CD4-positive, alpha-beta T cell treated with Interleukin-4 for 4 hours (primary cell): ENCODE results near the gene KRT33B.

Experiments used
- DNase-seq: peaks from one replicate; pipeline ENCODE4 v3.0.0-alpha.2; 2020

The KRT33B gene

GRCh38 chr17:41322903-41323895, 46.4 kb downstream of the KRT33B start:
- no peak for DNase-seq

GRCh38 chr17:41322094-41322902, 47.3 kb downstream of the KRT33B start:
- DNase-seq, result peak; percentile 61

DNA sequence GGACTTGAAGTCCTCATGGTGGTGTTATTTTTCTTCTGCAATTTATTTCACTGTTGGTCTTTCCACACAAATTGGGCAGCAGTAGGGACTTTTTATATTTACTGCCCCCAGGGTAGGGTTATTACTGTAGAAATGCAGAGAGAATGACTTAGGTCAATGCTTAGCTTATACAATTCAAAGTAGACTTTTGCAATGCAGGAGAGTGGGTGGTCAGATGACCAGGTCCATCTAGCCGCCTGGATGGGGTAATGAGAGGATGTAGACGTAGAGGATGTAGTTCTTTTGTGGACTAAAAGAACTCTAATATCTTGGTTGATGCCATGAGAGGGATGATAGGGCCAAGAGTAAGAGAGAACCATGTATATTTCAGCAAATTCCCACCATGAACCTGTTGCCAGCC, 51.4 kb downstream of the KRT33B start:
- DNase-seq, result no peak

DNA sequence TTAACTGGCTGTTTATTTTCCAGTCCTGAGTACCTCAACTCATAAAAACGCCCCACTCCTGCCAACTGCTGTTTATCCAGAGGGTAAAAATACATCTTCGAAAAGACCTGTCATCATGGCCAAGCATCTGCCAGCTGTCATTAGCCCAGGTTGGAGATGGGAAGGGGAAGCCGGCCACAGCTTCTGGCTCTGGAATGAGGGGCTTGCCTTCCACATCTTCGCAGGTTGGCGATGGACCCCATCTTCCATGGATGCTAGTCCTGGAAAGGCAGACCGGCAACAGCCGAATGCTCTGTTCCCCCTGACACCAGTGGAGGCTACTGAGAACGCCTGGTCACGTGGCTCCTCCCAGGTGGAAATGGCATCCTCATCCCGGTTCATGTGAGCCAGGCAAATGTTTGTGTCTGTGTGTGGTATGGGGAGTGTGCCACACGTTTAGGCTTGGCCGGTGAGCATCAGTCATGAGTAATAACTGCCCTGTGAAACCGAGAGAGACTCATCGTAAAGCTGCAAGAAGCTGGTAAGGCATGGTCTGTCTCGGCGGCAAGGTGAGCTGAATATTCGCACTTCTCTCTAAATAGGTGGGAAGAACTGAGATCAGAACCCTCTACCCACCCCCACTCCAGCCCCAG, 53.7 kb downstream of the KRT33B start:
- no peak for DNase-seq

DNA sequence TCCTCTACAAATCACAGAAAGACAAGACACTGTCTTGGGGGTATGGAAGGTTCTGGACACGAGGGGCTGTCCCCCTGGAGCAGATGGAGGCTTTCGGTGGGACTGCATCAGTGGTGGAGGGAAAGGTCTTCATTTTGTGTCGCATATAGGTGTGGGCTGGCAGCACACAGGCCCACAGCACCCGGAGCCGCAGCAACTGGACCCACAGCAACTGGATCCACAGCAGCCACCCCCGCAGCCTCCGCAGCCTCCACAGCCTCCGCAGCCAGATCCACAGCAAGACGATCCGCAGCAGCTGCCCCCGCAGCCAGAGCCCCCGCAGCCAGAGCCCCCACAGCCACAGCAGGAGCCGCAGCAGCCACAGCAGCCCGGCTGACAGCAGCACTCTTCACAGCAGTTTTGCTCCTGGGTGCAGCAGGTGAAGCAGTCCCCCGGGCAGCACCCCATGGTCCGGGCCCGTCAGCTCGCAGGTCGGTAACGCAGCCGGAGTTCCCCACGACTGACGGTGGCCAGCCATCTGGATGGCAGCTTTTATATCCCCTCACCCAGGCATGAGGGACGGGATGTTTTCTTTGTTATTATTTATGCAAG, 54.3 kb downstream of the KRT33B start, which contains the start of gene KRTAP17-1:
KRTAP17-1 (minus strand) TSS at position 507 of the 591 bp plus-strand sequence; CDS start at position 447, 60 bp downstream.
- DNase-seq, result no peak
